Upper lobe of left lung (tissue), 4 donors: ENCODE results near the gene APOA4.

ENCODE experiments used
- POLR2A ChIP-seq, 4 donors: fragments of 450-650 bp; IDR thresholded peaks; one replicate each; pipeline ENCODE4 v1.5.1; 2016 to 2017; ENCODE audit warnings: antibody characterized with exemption in 4 of 4, mild to moderate bottlenecking in 2 of 4
- POLR2AphosphoS5 ChIP-seq, 2 donors: sonication (generic); formaldehyde crosslinking; IDR thresholded peaks; one replicate each; pipeline ENCODE4 v1.5.1; 2017; ENCODE audit warnings: antibody characterized with exemption in 2 of 2
- TF ChIP-seq, protein P1 (sequence below), 6 experiments: fragments of 450-650 bp in 4 of 6; fragments of 200-600 bp in 2 of 6; sonication (generic) in 2 of 6; IDR thresholded peaks; one replicate each; pipeline ENCODE4 v1.5.1; 2016 to 2019; ENCODE audit warnings: antibody characterized with exemption in 6 of 6

GRCh38 chr11:116857316-116857715 lies 34.2 kb upstream of the APOA4 start:
- TF ChIP-seq POLR2A (IDR thresholded peaks at IDR 0.05) (no peak), POLR2AphosphoS5 (IDR thresholded peaks at IDR 0.05) (no peak)
- TF ChIP-seq, protein P1, sequence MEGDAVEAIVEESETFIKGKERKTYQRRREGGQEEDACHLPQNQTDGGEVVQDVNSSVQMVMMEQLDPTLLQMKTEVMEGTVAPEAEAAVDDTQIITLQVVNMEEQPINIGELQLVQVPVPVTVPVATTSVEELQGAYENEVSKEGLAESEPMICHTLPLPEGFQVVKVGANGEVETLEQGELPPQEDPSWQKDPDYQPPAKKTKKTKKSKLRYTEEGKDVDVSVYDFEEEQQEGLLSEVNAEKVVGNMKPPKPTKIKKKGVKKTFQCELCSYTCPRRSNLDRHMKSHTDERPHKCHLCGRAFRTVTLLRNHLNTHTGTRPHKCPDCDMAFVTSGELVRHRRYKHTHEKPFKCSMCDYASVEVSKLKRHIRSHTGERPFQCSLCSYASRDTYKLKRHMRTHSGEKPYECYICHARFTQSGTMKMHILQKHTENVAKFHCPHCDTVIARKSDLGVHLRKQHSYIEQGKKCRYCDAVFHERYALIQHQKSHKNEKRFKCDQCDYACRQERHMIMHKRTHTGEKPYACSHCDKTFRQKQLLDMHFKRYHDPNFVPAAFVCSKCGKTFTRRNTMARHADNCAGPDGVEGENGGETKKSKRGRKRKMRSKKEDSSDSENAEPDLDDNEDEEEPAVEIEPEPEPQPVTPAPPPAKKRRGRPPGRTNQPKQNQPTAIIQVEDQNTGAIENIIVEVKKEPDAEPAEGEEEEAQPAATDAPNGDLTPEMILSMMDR (IDR thresholded peaks at IDR 0.05), result no peak
